Retinal pigment epithelial cell (primary cell): ENCODE data around the gene OTOA.
"Not testable (repeated sequence)": the region's sequence is repeated elsewhere in the genome, so short reads cannot be mapped to it uniquely, and the experiment has no call there.

Source experiments
- DNase-seq: peaks from one replicate; pipeline ENCODE4 v3.0.0-alpha.2; 2010; ENCODE audit warnings: low read depth
- H3K4me3 ChIP-seq: 2 replicates; pipeline ENCODE4 v1.5.1; 2011; ENCODE audit warnings: mild to moderate bottlenecking, low read length, control low read depth, moderate library complexity
- CTCF ChIP-seq: conservative IDR thresholded peaks from 2 replicates; pipeline ENCODE4 v1.5.1; 2011; ENCODE audit warnings: low read depth, low read length, control low read depth, inconsistent platforms

OTOA gene

GRCh38 chr16:21801538-21802374, 138.0 kb downstream of the OTOA start:
- DNase-seq, H3K4me3 ChIP-seq: not testable (repeated sequence)
- TF ChIP-seq CTCF: peak; percentile 53

- not testable (repeated sequence) for DNase-seq, H3K4me3 ChIP-seq
Observed at GRCh38 chr16:21802375-21802663, 138.6 kb downstream of the OTOA start.
